NCI-H146 (cell line): Measurements from ENCODE around the gene NR5A1.

Source experiments
- DNase-seq: peaks from one replicate; lab custom pipeline; 2025; lab: John Stamatoyannopoulos, UW

The NR5A1 gene

GRCh38 chr9:124480621-124480981, 26.6 kb downstream of the NR5A1 start:
- DNase-seq, result peak; percentile 39

GRCh38 chr9:124479947-124480620, 27.1 kb downstream of the NR5A1 start:
- no peak for DNase-seq

DNA sequence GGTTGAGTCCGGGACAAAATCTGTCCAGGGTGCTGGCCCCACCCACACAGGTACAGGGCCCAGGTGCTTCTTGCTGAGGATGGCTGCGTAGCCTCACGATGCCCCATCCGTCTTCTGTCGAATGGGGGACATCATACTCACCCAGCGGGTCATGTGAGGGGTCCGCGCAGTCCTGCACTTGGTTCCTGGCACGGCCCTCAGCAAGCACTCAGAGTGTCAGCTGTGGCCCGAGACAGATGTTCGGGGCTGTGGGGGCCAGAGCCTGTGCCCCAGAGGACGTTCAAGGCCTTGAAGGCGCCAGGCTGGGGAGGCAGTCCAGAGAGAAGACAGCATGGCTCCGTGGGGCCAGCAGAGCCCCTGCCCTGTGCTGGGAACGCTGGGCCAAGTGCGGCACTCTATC, 27.8 kb downstream of the NR5A1 start:
- DNase-seq, result no peak

DNA sequence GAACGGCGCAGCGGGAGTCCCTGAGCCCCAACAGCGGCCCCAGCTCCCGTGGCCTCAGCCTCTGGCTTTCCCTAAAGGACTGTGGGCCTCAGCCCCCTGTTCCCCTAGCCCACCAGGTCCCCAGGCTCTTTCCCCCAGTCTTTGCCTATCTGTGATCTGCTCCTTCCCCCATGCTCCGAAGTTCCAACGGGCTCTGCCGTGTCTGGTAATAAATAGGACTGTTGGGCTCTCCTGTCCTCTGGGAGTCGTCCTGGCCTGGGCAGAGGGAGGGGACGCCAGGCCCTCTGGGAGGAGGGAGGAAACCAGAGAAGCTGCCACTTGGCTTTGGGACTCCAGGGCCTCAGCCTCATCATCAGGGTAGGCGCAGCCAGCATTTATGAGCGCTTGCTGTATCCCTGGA, 28.8 kb downstream of the NR5A1 start:
- DNase-seq, result no peak

- DNase-seq, result peak; percentile 44
These were observed 29.4 kb downstream of the NR5A1 start for GRCh38 chr9:124477648-124478285.

- peak; percentile 19 for DNase-seq
These were observed 30.0 kb downstream of the NR5A1 start for GRCh38 chr9:124477211-124477647.

- DNase-seq, result no peak
These were observed 31.1 kb downstream of the NR5A1 start for GRCh38 chr9:124475868-124476690.

- no peak for DNase-seq
These were observed 31.9 kb downstream of the NR5A1 start for GRCh38 chr9:124475158-124475867.

DNA sequence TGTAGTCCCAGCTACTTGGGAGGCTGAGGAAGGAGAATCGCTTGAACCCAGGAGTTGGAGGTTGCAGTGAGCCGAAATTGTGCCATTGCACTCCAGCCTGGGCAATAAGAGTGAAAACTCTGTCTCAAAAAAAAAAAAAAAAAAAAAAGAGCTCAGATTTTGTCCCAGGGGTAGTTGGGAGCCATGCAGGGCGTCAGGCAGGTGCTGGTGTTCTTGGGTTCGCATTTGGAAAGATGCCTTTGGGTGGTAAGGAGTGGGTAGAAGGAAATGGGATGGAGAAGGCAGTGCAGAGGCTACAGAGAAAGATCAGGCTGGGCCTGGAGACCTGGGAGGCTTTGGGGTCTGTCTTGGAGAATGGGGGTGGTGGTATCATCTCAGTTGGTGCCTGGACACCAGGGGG, 33.0 kb downstream of the NR5A1 start:
- DNase-seq, result no peak

GRCh38 chr9:124473310-124473709, 33.9 kb downstream of the NR5A1 start:
- no peak for DNase-seq

- no peak for DNase-seq
These were observed 34.4 kb downstream of the NR5A1 start for GRCh38 chr9:124472770-124473169.

- DNase-seq, result peak; percentile 9
These were observed 35.4 kb downstream of the NR5A1 start for GRCh38 chr9:124471761-124472160.

DNA sequence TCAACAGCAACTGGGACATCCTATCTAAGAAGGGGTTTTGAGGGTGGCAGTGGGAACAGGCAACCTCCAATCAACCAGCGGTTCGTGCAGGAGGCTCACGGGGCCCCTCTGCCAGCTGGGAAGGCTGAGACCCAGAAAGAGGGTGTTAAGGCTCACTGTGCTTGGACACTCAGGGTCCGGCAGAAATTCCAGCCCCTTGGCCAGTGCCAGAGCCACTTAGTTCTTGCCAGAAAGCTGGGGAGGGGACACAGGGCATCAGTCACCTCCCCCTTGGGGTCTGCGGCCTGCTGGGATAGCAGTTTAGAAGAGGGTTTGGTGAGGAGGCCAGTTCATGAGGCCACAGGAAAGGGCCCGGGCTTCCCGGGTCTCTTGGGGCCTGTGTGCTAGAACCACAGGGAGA, 36.5 kb downstream of the NR5A1 start:
- no peak for DNase-seq

DNA sequence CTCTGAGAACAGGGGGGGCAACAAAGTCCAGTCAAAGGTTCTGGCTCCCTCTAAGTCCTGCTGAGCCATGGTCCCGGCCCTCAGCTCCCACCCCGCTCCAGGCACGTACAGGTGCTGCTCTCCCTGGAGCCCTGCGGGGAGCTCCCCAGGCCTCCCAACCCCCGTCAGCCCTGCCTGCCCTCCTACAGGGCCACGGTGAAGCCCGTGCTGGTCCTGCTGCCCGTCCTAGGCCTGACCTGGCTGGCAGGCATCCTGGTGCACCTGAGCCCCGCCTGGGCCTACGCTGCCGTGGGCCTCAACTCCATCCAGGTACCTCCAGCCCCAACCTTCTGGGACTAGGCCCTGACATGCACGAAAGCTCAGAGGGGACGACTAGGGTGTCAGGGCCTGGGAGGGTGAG, 36.9 kb downstream of the NR5A1 start:
- no peak for DNase-seq

GRCh38 chr9:124469011-124469832, 38.0 kb downstream of the NR5A1 start:
- DNase-seq, result no peak

GRCh38 chr9:124468061-124468740, 39.0 kb downstream of the NR5A1 start:
- DNase-seq, result no peak

DNA sequence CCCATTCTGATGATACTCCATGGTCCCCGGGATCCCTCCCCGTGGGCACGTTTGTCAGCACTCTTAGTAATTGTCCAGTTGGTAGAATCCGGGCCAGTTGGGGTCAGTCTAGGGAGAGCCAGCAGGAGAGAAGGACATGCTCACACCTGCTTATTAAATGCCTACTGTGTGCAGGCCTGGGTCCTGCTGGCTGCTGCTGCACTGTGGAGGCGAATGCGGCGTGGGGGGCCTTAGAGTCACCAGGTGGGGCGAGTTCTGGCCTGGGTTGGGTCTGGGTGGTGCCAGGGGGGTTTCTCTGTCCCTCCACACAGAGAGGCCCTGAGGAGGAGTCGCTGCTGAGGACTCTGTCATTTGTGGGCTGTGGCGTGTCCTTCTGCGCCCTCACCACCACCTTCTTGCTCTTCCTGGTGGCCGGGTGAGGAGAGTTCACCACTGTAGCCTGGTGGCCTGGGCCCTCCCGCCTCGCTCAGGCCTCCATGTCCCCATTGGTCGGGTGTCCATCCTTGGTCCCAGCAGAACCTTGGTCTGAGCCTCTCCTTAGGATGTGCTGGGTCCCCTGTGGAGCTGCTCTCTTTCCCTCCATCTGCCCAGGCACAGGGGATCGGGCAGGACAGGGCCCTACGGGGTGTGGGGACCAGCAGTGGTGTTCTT, 39.7 kb downstream of the NR5A1 start:
- no peak for DNase-seq

GRCh38 chr9:124465736-124466135, 41.5 kb downstream of the NR5A1 start:
- DNase-seq, result no peak

- no peak for DNase-seq
These were observed 44.5 kb downstream of the NR5A1 start for GRCh38 chr9:124462739-124463138.

DNA sequence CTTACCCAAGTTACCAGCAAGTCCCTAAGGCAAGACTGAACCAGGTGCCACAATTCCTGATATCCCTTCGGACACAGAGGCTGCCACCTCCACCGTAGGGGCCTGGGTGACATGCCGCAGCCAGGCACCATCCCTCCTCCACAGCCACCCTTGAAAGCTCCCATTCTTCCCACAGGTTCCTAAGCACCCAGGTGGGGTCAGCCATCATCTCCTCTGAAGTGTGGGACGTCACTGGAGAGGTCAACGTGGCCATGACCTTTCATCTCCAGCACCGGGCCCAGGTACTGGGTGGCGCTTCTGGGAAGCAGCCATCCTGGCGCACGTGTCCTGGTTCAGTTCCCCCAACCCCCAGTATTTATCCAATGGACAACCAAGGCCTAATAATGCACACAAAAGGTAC, 48.8 kb downstream of the NR5A1 start:
- no peak for DNase-seq
